A549 treated with Hydrocortisone at 1 μM for 4 hours (cell line): Measurements from ENCODE around the gene TIMM29. TPM values are rescaled to one million over a fixed set of nuclear protein-coding genes. Genes with fewer than 3 reads are reported as not detected.

Source experiments
- total RNA-seq: library from RNA; stranded (reverse); fragments of 200-300 nt; extraction: Qiagen RNA extraction; gene quantifications from 5 replicates; pipeline ENCODE4 v1.2.3, GENCODE V29; 2022

The TIMM29 gene
- total RNA-seq = 12.6 to 20.3 TPM (median 17.7 TPM) in 5 replicates

GRCh38 chr19:10928563-10929401, at the start of gene TIMM29, which contains the start of gene YIPF2:
TIMM29 (plus strand) TSS chr19:10928811; CDS start chr19:10928823, 12 bp downstream.
YIPF2 (minus strand) TSS chr19:10928639; CDS start chr19:10928410, 229 bp downstream.

GRCh38 chr19:10960314-10961072, 31.9 kb downstream of the TIMM29 start, which contains the start of gene SMARCA4:
SMARCA4 (plus strand) TSS chr19:10961030; CDS start chr19:10984152, 23,122 bp downstream.

Other genes starting within 250 kb of the TIMM29 start
- 26.7 to 32.6 TPM (median 32.3 TPM) in 5 replicates for gene QTRT1, start 227.4 kb upstream of the TIMM29 start, total RNA-seq
- 48.7 to 54.7 TPM (median 54.7 TPM) in 5 replicates for gene DNM2, start 210.7 kb upstream of the TIMM29 start, total RNA-seq
- gene TMED1, start 92.6 kb upstream of the TIMM29 start, total RNA-seq = 23.8 to 32.0 TPM (median 29.8 TPM) in 5 replicates
- 0.10 to 0.18 TPM (median 0.14 TPM) in 5 replicates for gene C19orf38, start 80.4 kb upstream of the TIMM29 start, total RNA-seq
- gene CARM1, start 57.3 kb upstream of the TIMM29 start, total RNA-seq = 41.2 to 47.8 TPM (median 46.2 TPM) in 5 replicates
- 17.6 to 22.1 TPM (median 18.7 TPM) in 5 replicates for gene YIPF2, start 172 bp upstream of the TIMM29 start, total RNA-seq
- gene SMARCA4, start 32.2 kb downstream of the TIMM29 start, total RNA-seq = 8.4 to 10.2 TPM (median 9.3 TPM) in 5 replicates
- gene LDLR, start 160.7 kb downstream of the TIMM29 start, total RNA-seq = 20.6 to 28.5 TPM (median 27.5 TPM) in 5 replicates
- gene SPC24, start 227.0 kb downstream of the TIMM29 start, total RNA-seq = 15.2 to 22.2 TPM (median 20.0 TPM) in 5 replicates